NB4 (cell line): ENCODE data around the gene PCCA.
"Not testable (repeated sequence)": the region's sequence is repeated elsewhere in the genome, so short reads cannot be mapped to it uniquely, and the experiment has no call there.

ENCODE experiments used
- DNase-seq: peaks from one replicate; pipeline ENCODE4 v3.0.0; 2010; ENCODE audit warnings: low read depth
- H3K4me3 ChIP-seq: one replicate; pipeline ENCODE4 v1.5.1; 2011; ENCODE audit warnings: mild to moderate bottlenecking, low read depth, low read length, moderate library complexity
- MYC ChIP-seq: IDR thresholded peaks from 2 replicates; pipeline ENCODE4 v1.6.1; 2011; ENCODE audit warnings: low read depth, low read length
- POLR2A ChIP-seq: IDR thresholded peaks from 2 replicates; pipeline ENCODE4 v1.6.1; 2011; ENCODE audit warnings: mild to moderate bottlenecking; ENCODE audit not compliant: insufficient read length; ENCODE audit errors: extremely low read depth
- TF ChIP-seq, protein P1 (sequence below): IDR thresholded peaks from 2 replicates; pipeline ENCODE4 v1.6.1; 2011; ENCODE audit warnings: low read depth, low read length
- TF ChIP-seq, protein P2 (sequence below): IDR thresholded peaks from one replicate; pipeline ENCODE4 v1.5.1; 2012; ENCODE audit warnings: low read depth, low read length

PCCA gene

DNA sequence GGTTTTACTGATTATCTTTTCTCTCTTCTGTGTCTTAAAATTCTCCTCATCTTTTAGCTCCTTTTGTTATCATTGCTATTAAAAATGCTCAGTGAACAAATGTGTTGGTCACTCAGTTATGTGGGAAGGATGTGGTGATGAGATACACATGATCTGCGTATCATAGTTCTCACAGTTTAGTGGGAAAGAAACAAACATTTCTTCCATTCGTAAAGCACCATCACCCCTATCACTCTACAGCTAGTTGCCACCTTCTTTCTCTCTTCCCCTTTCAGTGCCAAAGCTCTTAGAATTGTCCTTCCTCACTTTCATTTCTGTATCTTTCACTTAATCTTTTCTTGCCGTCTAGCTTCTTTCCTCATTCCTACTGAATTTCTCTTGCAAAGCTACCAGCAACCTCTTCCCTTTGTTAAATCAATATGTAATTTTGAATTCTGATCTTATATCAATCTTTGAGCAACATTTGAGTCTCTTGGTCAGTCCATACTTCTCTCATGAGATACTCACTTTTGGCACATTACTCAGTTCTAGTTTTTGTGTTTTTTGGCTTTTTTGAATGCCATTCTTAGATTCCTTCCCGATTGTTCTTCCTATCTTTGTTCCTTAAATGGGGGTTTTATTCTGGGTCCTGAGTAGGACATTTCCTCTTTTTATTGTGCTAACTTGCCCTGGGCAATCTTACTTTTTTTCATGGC is 122.3 kb downstream of the PCCA start:
- H3K4me3 ChIP-seq: no peak overlapping the region
- TF ChIP-seq, protein P1, sequence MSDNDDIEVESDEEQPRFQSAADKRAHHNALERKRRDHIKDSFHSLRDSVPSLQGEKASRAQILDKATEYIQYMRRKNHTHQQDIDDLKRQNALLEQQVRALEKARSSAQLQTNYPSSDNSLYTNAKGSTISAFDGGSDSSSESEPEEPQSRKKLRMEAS: no peak
- TF ChIP-seq, protein P2, sequence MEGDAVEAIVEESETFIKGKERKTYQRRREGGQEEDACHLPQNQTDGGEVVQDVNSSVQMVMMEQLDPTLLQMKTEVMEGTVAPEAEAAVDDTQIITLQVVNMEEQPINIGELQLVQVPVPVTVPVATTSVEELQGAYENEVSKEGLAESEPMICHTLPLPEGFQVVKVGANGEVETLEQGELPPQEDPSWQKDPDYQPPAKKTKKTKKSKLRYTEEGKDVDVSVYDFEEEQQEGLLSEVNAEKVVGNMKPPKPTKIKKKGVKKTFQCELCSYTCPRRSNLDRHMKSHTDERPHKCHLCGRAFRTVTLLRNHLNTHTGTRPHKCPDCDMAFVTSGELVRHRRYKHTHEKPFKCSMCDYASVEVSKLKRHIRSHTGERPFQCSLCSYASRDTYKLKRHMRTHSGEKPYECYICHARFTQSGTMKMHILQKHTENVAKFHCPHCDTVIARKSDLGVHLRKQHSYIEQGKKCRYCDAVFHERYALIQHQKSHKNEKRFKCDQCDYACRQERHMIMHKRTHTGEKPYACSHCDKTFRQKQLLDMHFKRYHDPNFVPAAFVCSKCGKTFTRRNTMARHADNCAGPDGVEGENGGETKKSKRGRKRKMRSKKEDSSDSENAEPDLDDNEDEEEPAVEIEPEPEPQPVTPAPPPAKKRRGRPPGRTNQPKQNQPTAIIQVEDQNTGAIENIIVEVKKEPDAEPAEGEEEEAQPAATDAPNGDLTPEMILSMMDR: no peak
- no peak for TF ChIP-seq POLR2A
- no peak for TF ChIP-seq MYC
- no peak for DNase-seq

DNA sequence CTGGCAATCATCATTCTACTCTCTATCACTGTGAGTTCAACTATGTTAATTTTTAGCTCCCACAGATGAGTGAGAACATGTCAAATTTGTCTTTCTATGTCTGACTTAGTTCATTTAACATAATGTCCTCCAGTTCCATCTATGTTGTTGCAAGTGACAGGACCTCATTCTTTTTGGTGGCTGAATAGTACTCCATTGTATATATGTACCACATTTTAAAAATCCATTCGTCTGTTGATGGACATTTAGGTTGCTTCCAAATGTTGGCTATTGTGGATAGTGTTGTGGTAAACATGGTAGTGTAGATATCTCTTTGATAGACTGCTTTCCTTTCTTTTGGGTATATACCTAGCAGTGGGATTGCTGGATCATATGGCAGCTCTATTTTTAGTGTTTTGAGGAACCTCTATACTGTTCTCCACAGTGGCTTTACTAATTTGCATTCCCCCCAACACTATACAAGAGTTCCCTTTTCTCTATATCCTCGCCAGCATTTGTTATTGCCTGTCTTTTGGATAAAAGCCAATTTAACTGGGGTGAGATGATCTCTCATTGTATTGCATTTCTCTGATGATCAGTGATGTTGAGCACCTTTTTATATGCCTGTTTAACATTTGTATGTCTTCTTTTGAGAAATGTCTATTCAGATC is 124.1 kb downstream of the PCCA start:
- peak; percentile 19 for DNase-seq
- H3K4me3 ChIP-seq: no peak overlapping the region
- TF ChIP-seq, protein P1: no peak
- TF ChIP-seq, protein P2: no peak
- no peak for TF ChIP-seq POLR2A
- no peak for TF ChIP-seq MYC

DNA sequence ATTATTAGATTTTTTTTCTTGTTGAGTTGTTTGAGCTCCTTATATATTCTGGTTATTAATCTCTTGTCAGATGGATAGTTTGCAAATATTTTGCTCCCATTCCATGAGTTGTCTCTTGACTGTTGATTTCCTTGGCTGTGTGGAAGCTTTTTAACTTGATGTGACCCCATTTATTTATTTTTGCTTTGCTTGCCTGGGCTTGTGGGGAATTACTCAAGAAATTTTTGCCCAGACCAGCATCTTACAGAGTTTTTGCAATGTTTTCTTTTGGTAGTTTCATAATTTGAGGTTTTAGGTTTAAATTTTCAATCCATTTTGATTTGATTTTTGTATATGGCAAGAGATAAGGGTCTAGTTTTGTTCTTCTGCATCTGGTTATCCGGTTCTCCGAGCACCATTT is 124.7 kb downstream of the PCCA start:
- no peak overlapping the region for H3K4me3 ChIP-seq
- TF ChIP-seq MYC (no peak), POLR2A (no peak)
- TF ChIP-seq, protein P2: no peak
- TF ChIP-seq, protein P1: no peak
- no peak for DNase-seq

DNA sequence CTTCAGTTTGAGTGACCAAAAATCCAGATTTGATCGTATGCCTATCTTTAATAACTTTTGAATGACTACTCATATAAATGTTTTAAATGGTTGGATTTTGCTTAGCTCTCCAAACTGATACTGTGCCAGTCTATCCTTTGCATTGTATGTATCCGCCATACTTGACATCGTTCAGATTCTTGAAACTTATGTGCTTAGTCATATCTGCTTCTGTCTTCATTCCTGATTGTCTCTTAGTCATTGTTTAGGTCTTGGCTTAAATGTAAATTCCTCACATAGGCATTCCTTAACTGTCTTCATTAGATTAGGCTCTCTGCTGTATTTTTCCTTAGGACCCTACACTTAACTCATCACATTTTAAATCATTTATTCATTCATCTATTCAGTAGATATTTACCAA is 126.0 kb downstream of the PCCA start:
- TF ChIP-seq POLR2A (no peak), MYC (no peak)
- TF ChIP-seq, protein P1: no peak
- TF ChIP-seq, protein P2: no peak
- DNase-seq: no peak

DNA sequence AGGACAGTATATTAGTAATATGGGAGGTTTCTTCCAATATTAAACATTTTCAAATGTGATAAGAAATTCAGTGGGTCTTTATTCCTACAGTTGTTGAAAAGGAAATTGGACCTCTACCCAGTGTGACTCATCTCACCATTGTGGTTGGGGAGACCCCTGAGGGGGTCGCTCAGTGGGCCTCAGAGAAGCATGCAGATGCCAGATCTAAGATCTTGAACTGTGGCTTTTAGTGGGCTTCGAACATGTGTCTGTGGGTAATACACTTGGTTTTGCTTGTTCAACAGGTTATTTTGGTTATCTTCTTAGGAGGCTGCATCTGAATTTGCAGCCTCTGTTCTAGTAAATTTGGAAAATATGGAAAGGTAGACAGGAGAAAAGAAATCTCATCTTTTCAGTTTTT is 132.3 kb downstream of the PCCA start:
- TF ChIP-seq, protein P2: no peak
- TF ChIP-seq MYC (no peak), POLR2A (no peak)
- TF ChIP-seq, protein P1: no peak
- peak; percentile 24 for DNase-seq
- no peak overlapping the region for H3K4me3 ChIP-seq

More for the DNA sequence above, 126.0 kb downstream of the PCCA start:
- no peak overlapping the region for H3K4me3 ChIP-seq

DNA sequence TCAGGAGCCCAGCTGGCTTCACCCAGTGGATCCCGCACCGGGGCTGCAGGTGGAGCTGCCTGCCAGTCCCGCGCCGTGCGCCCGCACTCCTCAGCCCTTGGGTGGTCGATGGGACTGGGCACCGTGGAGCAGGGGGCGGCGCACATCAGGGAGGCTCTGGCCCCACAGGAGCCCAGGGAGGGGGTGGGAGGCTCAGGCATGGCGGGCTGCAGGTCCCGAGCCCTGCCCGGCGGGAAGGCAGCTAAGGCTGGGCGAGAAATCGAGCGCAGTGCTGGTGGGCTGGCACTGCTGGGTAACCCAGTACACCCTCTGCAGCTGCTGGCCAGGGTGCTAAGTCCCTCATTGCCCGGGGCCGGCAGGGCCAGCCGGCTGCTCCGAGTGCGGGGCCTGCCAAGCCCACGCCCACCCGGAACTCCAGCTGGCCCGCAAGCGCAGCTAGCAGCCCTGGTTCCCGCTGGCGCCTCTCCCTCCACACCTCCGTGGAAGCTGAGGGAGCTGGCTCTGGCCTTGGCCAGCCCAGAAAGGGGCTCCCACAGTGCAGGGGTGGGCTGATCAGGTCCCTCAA is 135.2 kb downstream of the PCCA start:
- not testable (repeated sequence) for H3K4me3 ChIP-seq, DNase-seq
